Nephron progenitor cell (in vitro differentiated cells): ENCODE measurements around the gene KDM7A.

Experiments
- DNase-seq: peaks from one replicate; pipeline ENCODE4 v3.0.0; 2021
- H3K27ac Mint-ChIP-seq: 2 replicates; pipeline ENCODE4 v1.8.0; 2021; ENCODE audit warnings: mild to moderate bottlenecking, moderate library complexity, mixed read lengths
- H3K27me3 Mint-ChIP-seq: 2 replicates; pipeline ENCODE4 v1.8.0; 2021; ENCODE audit warnings: mild to moderate bottlenecking, low read depth, mixed read lengths; ENCODE audit not compliant: poor library complexity
- H3K36me3 Mint-ChIP-seq: 2 replicates; pipeline ENCODE4 v1.8.0; 2021; ENCODE audit warnings: low read depth, mixed read lengths
- H3K4me1 Mint-ChIP-seq: 2 replicates; pipeline ENCODE4 v1.8.0; 2021; ENCODE audit warnings: mixed read lengths
- H3K4me3 Mint-ChIP-seq: 2 replicates; pipeline ENCODE4 v1.8.0; 2021; ENCODE audit warnings: mild to moderate bottlenecking, moderate library complexity, mixed read lengths
- H3K9me3 Mint-ChIP-seq: 2 replicates; pipeline ENCODE4 v1.8.0; 2021; ENCODE audit warnings: mild to moderate bottlenecking, moderate library complexity, mixed read lengths
- CTCF ChIP-seq: fragments of 200-600 bp; sonication (generic); IDR thresholded peaks from 2 replicates; pipeline ENCODE4 v1.5.0; 2021; ENCODE audit warnings: antibody characterized with exemption

Gene KDM7A

GRCh38 chr7:140042386-140042670 lies 134.5 kb downstream of the KDM7A start:
- DNase-seq = no peak
- H3K27me3 Mint-ChIP-seq = peaks cover 11% of the 10 kb centered on the region
- peak overlapping the region; percentile 34 for H3K27ac Mint-ChIP-seq
- H3K4me1 Mint-ChIP-seq = peaks cover 18% of the 10 kb centered on the region
- H3K36me3 Mint-ChIP-seq = no peaks in the 10 kb centered on the region
- no peak overlapping the region for H3K4me3 Mint-ChIP-seq
- no peaks in the 10 kb centered on the region for H3K9me3 Mint-ChIP-seq
- TF ChIP-seq CTCF = no peak

- Mint-ChIP-seq H3K36me3 (no peaks in the 10 kb centered on the region), H3K9me3 (no peaks in the 10 kb centered on the region), H3K4me3 (no peak overlapping the region), H3K27me3 (peaks cover 14% of the 10 kb centered on the region), H3K4me1 (peaks cover 18% of the 10 kb centered on the region), H3K27ac (peak overlapping the region; percentile 34)
- TF ChIP-seq CTCF = no peak
- DNase-seq = no peak
These were observed 135.0 kb downstream of the KDM7A start for GRCh38 chr7:140041659-140042385.

GRCh38 chr7:140039896-140040295 lies 136.9 kb downstream of the KDM7A start:
- Mint-ChIP-seq H3K27me3 (peaks cover 16% of the 10 kb centered on the region), H3K4me3 (no peak overlapping the region), H3K4me1 (peaks cover 18% of the 10 kb centered on the region), H3K27ac (peak overlapping the region; percentile 36), H3K36me3 (no peaks in the 10 kb centered on the region), H3K9me3 (no peaks in the 10 kb centered on the region)
- TF ChIP-seq CTCF = no peak
- no peak for DNase-seq

GRCh38 chr7:140039066-140039465 lies 137.7 kb downstream of the KDM7A start:
- no peak for TF ChIP-seq CTCF
- DNase-seq = no peak
- Mint-ChIP-seq H3K27me3 (peaks cover 16% of the 10 kb centered on the region), H3K27ac (peak overlapping the region; percentile 36), H3K4me1 (peaks cover 18% of the 10 kb centered on the region), H3K36me3 (no peaks in the 10 kb centered on the region), H3K4me3 (no peak overlapping the region), H3K9me3 (no peaks in the 10 kb centered on the region)

GRCh38 chr7:140036224-140036962 lies 140.4 kb downstream of the KDM7A start:
- peaks cover 16% of the 10 kb centered on the region for H3K4me1 Mint-ChIP-seq
- peaks cover 16% of the 10 kb centered on the region for H3K27me3 Mint-ChIP-seq
- H3K4me3 Mint-ChIP-seq = no peak overlapping the region
- H3K36me3 Mint-ChIP-seq = no peaks in the 10 kb centered on the region
- H3K27ac Mint-ChIP-seq = no peak overlapping the region
- H3K9me3 Mint-ChIP-seq = no peaks in the 10 kb centered on the region
- DNase-seq = no peak
- TF ChIP-seq CTCF = no peak
